ENCODE measurements around the gene NPTX1.

DNA sequence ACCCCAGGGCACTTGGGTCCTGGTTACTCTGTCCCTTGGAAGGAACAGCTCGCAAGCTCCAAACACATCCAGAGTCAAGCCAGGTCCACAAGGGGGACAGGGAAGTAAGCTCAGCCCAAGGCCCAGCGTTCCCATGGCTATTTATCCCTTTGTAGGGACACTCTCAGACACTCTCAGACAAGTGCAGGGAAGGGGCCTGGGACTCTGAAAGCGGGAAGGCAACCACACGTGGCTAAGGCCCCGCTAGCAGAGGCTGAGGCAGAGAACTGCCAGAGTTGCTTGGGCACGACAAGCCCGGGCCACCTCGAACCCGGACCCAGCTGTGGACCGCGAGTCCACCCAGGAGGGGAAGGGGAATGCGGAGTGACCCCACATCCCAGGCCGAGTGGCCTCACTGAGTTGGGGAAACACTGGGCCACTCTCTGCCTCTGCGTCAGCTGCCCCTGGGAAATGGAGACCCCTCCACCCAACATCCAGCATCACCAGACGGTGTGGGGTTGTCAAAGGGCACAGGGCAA lies 10.2 kb downstream of the NPTX1 start:
- TF ChIP-seq, protein P1, sequence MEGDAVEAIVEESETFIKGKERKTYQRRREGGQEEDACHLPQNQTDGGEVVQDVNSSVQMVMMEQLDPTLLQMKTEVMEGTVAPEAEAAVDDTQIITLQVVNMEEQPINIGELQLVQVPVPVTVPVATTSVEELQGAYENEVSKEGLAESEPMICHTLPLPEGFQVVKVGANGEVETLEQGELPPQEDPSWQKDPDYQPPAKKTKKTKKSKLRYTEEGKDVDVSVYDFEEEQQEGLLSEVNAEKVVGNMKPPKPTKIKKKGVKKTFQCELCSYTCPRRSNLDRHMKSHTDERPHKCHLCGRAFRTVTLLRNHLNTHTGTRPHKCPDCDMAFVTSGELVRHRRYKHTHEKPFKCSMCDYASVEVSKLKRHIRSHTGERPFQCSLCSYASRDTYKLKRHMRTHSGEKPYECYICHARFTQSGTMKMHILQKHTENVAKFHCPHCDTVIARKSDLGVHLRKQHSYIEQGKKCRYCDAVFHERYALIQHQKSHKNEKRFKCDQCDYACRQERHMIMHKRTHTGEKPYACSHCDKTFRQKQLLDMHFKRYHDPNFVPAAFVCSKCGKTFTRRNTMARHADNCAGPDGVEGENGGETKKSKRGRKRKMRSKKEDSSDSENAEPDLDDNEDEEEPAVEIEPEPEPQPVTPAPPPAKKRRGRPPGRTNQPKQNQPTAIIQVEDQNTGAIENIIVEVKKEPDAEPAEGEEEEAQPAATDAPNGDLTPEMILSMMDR (IDR thresholded peaks at IDR 0.05) = no peak
- TF ChIP-seq CHD2 (IDR thresholded peaks at IDR 0.05; ENCODE audit: low read length, partially characterized antibody) = no peak
